Liver (tissue), 3 donors: ENCODE measurements around the gene ASTN1.

Experiments
- ATF3 ChIP-seq: IDR thresholded peaks from 2 replicates; pipeline ENCODE4 v1.6.1; 2016; ENCODE audit warnings: antibody characterized with exemption
- CTCF ChIP-seq: fragments of 150-350 bp; IDR thresholded peaks from 2 replicates; pipeline ENCODE4 v1.5.1; 2017; ENCODE audit warnings: improper control_type of control experiment, low read depth, low read length; ENCODE audit not compliant: missing input control
- YY1 ChIP-seq: IDR thresholded peaks from 2 replicates; pipeline ENCODE4 v1.6.1; 2016; ENCODE audit warnings: antibody characterized with exemption, mild to moderate bottlenecking
- donor health status: healthy.
- donor health status: healthy.

DNA sequence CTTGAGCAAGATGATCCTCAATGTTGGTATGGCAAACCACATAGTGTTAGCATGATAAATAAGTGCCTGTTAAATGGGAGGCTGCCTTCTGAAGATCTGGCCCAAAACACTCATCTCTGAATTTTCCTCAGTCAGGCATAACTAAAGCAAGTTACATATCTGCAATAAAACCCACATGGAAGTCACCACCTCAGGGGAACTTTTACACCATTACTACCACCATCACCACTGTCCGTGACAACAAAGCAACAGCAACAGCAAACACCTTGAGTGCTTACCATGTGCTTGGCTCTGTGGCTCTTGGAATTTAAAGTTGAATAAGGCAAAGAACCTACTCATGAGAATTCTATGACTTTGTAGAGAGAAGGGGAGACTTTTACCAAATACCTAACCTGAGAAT, 233.0 kb downstream of the ASTN1 start:
- no peak for TF ChIP-seq CTCF
- TF ChIP-seq YY1, result no peak
- TF ChIP-seq ATF3, result no peak
